ENCODE measurements around the gene TBC1D25.

- peak; percentile 30 for TF ChIP-seq CTCF (IDR thresholded peaks at IDR 0.05; ENCODE audit: low read depth, low read length, missing input control)
- peak; percentile 70 for TF ChIP-seq TAF1 (conservative IDR thresholded peaks at IDR 0.05)
These were observed 35.1 kb downstream of the TBC1D25 start, which contains the start of gene RBM3 for GRCh38 chrX:48574270-48575266.

Data from liver (tissue), 3 donors.